Measurements from ENCODE around the gene SDHA.
"Not testable (repeated sequence)": the region's sequence is repeated elsewhere in the genome, so short reads cannot be mapped to it uniquely, and the experiment has no call there.

The SDHA gene

DNA sequence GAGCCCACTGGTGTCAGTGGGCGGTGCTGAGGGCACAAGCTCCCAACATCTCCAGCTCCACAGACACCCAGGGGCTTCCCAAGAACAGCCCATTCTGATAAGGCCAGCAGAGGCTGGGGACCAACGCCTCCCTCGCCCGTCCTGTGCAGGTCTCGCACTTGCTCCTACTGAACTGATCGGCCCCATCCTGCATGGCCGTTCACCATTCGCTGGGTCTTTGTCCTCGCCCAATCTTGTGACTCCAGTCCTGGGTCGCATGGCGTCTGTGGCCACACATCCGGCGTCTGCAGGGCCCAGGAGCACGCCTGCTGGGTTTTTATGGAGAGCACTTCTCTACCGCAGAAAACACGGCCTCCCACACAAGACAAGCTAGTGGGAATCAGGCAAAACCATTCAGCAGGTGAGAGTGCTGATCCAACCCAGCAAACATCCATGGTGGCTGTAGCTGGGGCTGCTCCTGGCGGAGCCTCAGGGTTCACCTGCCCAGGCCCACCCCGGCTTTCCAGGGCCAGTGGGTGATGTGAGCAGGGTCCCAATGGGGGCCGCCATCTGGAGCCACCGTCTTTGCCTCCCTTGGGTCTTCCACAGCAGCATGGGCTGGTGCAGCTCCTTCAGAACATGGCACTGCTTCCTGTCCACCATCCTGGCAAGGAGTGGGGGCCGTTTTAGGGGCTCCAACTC, 19.5 kb upstream of the SDHA start:
- FAIRE-seq, result no peak

GRCh38 chr5:199197-199949, 18.7 kb upstream of the SDHA start:
- FAIRE-seq, result no peak

GRCh38 chr5:199950-200645, 18.0 kb upstream of the SDHA start:
- no peak for FAIRE-seq

DNA sequence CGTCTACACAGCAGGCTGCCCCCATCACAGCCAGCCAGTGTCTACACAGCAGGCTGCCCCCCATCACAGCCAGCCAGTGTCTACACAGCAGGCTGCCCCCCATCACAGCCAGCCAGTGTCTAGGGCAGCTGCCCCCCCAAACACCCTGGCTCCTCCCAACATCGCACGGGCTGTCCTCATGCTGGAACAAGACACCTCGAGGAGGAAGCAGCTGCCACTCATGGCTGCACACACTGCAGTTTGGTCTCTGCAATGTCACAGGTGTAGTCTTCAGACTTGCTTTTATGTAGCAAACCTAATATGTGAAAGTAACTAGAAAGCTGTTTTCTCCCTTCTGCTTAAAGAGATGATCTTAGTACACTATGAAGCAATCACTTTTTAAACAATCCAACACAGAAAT, 17.1 kb upstream of the SDHA start:
- no peak for FAIRE-seq

GRCh38 chr5:201672-202071, 16.4 kb upstream of the SDHA start:
- FAIRE-seq, result no peak

DNA sequence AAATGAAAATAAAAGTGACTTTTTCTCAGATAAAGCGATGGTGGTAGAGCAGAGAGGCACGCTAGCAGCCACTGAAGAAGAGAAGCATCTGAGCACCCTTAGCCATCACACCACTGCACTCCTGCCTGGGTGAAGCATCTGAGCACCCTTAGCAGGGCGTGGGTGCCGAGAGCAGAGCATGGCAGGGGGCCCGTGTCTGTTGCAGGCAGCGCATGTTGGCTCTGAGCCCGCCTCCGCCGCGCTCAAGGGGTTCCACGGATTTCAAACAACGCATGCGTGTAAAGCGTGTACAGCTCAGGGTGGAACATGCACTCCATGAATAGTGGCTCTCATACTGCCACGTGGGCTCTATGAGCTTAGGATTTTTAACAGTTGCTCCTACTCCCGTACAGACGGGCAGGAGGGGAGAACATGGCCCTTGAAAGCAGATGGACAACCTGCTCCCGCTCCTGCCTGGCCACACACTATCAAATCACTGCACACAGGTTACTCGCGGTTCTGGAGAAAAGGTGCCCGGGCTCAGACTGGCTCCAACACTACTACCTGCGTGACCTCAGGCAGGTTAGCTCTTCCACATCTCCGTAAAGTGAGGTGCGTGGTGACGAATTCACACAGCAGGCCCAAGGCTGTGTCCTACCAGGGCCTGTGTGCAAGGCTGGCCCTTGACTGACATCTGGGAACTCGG, 14.7 kb upstream of the SDHA start:
- FAIRE-seq, result no peak

- no peak for FAIRE-seq
These were observed 14.1 kb upstream of the SDHA start for GRCh38 chr5:204001-204400.

- no peak for FAIRE-seq
These were observed 13.7 kb upstream of the SDHA start for GRCh38 chr5:204462-204861.

- FAIRE-seq, result no peak
These were observed 13.0 kb upstream of the SDHA start for GRCh38 chr5:204966-205670.

GRCh38 chr5:206406-206805, 11.7 kb upstream of the SDHA start:
- FAIRE-seq, result no peak

- no peak for FAIRE-seq
These were observed 11.1 kb upstream of the SDHA start for GRCh38 chr5:206927-207536.

DNA sequence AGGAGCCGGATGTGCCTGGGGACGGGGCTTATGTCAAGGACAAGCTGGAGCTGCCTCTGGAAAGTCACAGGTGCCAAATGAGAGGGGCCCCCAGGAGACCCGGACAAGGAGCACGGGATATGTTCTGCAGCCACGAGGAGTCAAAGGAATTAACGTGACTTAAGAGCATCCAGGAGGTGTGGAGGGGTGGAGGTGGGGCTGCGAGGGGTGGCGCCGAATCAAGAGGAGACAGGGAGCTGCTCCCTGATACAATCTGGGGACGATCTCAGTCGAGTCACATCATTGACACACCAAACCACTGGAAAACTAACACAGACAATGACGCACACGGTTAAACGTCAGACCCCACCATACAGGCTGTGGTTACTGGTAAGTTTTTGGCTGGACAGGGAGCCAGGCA, 10.5 kb upstream of the SDHA start:
- no peak for FAIRE-seq

DNA sequence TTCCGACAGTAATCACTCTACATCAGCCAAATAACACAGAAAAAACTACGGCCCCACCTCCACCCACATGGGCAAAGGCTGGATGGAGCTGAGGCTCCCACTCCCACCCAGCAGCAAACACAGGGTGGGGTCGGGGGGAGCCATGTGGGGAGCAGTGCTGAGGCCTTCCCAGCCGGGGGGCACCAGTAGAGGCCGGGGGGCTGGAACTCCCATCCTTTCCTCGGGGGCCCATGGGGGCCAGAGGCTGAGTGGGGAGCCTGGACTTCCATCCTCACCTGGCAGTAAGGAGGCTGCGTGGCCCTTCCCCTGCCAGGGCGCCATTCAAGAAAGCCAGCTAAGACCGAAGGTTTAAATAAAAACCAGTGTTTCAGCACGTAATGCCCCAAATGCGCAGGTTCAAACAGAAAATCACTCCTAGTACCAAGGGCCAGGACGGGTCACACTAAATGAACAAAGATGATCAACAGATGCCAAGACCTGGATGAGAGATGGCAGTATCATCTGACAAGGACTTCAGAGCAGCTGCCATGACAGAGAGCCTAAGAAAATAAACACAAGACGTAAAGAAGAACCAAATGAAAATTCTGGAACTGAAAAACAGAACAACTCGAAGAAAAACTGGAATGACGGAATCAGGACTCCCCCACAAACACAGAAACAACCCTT, 9.5 kb upstream of the SDHA start:
- no peak for FAIRE-seq

- no peak for FAIRE-seq
These were observed 4.2 kb upstream of the SDHA start for GRCh38 chr5:213803-214395.

DNA sequence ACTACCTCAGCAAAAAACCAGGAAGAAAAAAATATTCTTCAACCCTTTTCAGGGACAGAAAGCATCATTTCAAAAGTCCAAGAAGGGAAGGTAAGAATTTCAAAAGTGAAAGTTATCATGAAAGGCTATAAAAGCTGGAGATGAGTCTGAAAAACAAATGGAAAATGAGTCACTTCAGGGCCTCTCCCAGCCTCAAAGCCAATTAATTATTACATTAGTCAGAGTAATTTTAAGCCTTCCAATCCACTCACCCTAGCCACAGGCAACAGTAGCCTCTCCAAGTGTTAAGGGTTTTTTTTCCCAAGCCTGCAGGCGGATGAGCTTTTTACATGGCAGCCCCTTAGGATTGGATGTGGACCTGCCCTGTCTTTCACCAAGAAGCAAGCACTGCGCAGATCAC, 2.9 kb upstream of the SDHA start:
- FAIRE-seq, result not testable (repeated sequence)

- FAIRE-seq, result not testable (repeated sequence)
These were observed 2.0 kb upstream of the SDHA start for GRCh38 chr5:216076-216475.

GRCh38 chr5:218457-219291, 554 bp downstream of the SDHA start:
- FAIRE-seq, result no peak

DNA sequence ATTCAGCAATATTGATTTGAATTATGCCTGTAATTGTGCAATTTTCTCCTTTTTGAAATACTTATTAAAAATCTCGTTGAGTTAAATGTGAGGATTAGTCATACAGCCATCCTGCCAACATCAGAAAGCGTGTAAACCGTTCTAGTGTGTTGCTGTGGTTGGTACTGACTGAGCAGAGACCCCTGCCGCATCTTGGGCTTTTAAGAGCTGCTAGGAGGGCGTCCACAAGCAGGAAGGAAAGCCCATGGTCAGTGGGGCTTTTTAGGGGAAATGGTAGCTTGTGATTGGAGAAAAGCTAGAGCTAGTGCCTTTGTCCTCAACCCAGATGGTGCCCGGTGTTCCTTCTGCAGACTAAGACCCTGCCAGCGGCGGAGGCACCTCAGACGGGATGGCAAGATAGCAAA, 1.3 kb downstream of the SDHA start:
- no peak for FAIRE-seq

GRCh38 chr5:219991-220390, 1.9 kb downstream of the SDHA start:
- FAIRE-seq, result no peak

DNA sequence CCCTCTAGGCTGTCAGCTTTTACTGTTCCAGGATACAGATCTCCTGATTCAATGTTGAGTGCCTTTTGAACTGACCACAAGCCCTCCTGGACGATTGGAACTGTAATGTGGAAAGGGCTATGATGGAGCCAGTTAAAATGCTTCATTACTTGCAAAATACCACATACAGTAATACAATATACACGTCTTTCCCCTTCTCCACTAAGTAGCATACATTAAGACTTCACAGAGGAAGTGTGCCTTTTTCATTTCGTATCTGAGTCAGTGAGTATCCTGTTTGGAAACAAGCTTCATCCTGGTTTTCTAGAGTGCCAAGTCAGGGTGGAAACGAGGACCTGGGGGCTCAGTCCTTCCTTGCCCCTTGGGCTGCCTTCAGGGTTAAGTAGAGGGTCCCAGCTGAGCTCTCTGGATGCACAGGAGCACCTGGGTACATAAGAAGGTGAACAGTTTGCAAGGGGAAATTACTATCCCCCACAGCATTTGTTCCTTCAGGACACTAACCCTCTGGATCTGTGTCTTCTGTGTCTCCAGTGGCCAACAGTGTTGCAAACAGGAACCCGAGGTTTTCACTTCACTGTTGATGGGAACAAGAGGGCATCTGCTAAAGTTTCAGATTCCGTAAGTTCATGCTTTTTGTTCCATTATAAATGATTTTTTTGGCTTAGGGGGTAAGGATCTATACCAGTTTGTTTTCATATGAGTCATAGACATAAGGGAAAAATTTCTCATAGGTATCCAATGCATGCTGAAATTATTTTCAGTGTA, 5.0 kb downstream of the SDHA start:
- FAIRE-seq, result not testable (repeated sequence)

All from G401.6 (cell line).